GM23338 (cell line): Measurements from ENCODE around the gene SPATA31C2. TPM values are rescaled to one million over a fixed set of nuclear protein-coding genes. Genes with fewer than 3 reads are reported as not detected.

ENCODE experiments used
- ATAC-seq: fragments of 200-7000 bp; cut with Tn5 transposase; 3 replicates; pipeline ENCODE4 v1.9.1; 2020
- DNase-seq: peaks from one replicate; pipeline ENCODE4 v3.0.0-alpha.2; 2015; ENCODE audit warnings: low spot score
- H2AFZ ChIP-seq: fragments of 200-600 bp; sonication (generic); 2 replicates; pipeline ENCODE4 v1.8.0; 2016; ENCODE audit warnings: antibody characterized with exemption, mild to moderate bottlenecking, moderate library complexity
- H3F3A ChIP-seq: fragments of 200-600 bp; sonication (generic); replicated peaks from 2 replicates; pipeline ENCODE4 v1.8.0; 2017; ENCODE audit warnings: antibody characterized with exemption, mixed run types, low read depth
- H3K27ac ChIP-seq: fragments of 200-600 bp; sonication (generic); 2 replicates; pipeline ENCODE4 v1.6.1; 2016; ENCODE audit warnings: low read depth
- H3K27me3 ChIP-seq: fragments of 200-600 bp; sonication (generic); 2 replicates; pipeline ENCODE4 v1.8.0; 2016; ENCODE audit warnings: mild to moderate bottlenecking, mixed run types, moderate library complexity; ENCODE audit not compliant: insufficient read depth
- H3K36me3 ChIP-seq: fragments of 200-600 bp; sonication (generic); 2 replicates; pipeline ENCODE4 v1.8.0; 2016; ENCODE audit warnings: mild to moderate bottlenecking; ENCODE audit not compliant: insufficient read depth
- H3K4me1 ChIP-seq: fragments of 200-600 bp; sonication (generic); 2 replicates; pipeline ENCODE4 v1.8.0; 2016; ENCODE audit warnings: mild to moderate bottlenecking, moderate library complexity; ENCODE audit not compliant: insufficient read depth
- H3K4me2 ChIP-seq: fragments of 200-600 bp; sonication (generic); 2 replicates; pipeline ENCODE4 v1.7.1; 2017; ENCODE audit warnings: mixed run types
- H3K4me3 ChIP-seq: fragments of 200-600 bp; sonication (generic); 2 replicates; pipeline ENCODE4 v1.6.1; 2016; ENCODE audit warnings: mixed run types
- H3K79me2 ChIP-seq: fragments of 200-600 bp; sonication (generic); replicated peaks from 2 replicates; pipeline ENCODE4 v1.8.0; 2017; ENCODE audit warnings: mild to moderate bottlenecking; ENCODE audit not compliant: insufficient read depth
- H3K9me2 ChIP-seq: fragments of 200-600 bp; sonication (generic); 2 replicates; pipeline ENCODE4 v1.8.0; 2017; ENCODE audit not compliant: insufficient read depth
- H4K20me1 ChIP-seq: fragments of 200-600 bp; sonication (generic); replicated peaks from 2 replicates; pipeline ENCODE4 v1.8.0; 2017; ENCODE audit warnings: mild to moderate bottlenecking; ENCODE audit not compliant: insufficient read depth
- H3K27ac Mint-ChIP-seq: 2 replicates; pipeline ENCODE4 v1.8.0; 2020; ENCODE audit warnings: inconsistent platforms, mild to moderate bottlenecking, moderate library complexity, mixed read lengths
- H3K27me3 Mint-ChIP-seq: 3 replicates; pipeline ENCODE4 v1.8.0; 2022; ENCODE audit warnings: low read depth, mild to moderate bottlenecking, moderate library complexity, mixed read lengths, inconsistent platforms; ENCODE audit not compliant: insufficient read depth, poor library complexity
- H3K36me3 Mint-ChIP-seq: 3 replicates; pipeline ENCODE4 v1.8.0; 2021; ENCODE audit warnings: low read depth, mild to moderate bottlenecking, inconsistent platforms, moderate library complexity, mixed read lengths
- H3K4me1 Mint-ChIP-seq: 3 replicates; pipeline ENCODE4 v1.8.0; 2020; ENCODE audit warnings: mild to moderate bottlenecking, inconsistent platforms, mixed read lengths
- H3K4me3 Mint-ChIP-seq: 3 replicates; pipeline ENCODE4 v1.8.0; 2021; ENCODE audit warnings: moderate library complexity, mild to moderate bottlenecking, inconsistent platforms, mixed read lengths
- H3K9me3 Mint-ChIP-seq: 3 replicates; pipeline ENCODE4 v1.8.0; 2020; ENCODE audit warnings: moderate library complexity, mild to moderate bottlenecking, inconsistent platforms, mixed read lengths
- EZH2 ChIP-seq: fragments of 200-600 bp; sonication (generic); IDR thresholded peaks from one replicate; pipeline ENCODE4 v1.8.0; 2017; ENCODE audit warnings: antibody characterized with exemption, mild to moderate bottlenecking, low read depth; ENCODE audit not compliant: unreplicated experiment
- EZH2phosphoT487 ChIP-seq: fragments of 200-600 bp; sonication (generic); IDR thresholded peaks from one replicate; pipeline ENCODE4 v1.8.1; 2018; ENCODE audit warnings: antibody characterized with exemption; ENCODE audit not compliant: unreplicated experiment
- JUNB ChIP-seq: IDR thresholded peaks from one replicate; pipeline ENCODE4 v1.6.1; 2016; ENCODE audit warnings: antibody characterized with exemption; ENCODE audit not compliant: unreplicated experiment
- NANOG ChIP-seq: IDR thresholded peaks from 2 replicates; pipeline ENCODE4 v1.6.1; 2016; ENCODE audit warnings: antibody characterized with exemption, borderline replicate concordance
- POLR2AphosphoS5 ChIP-seq: IDR thresholded peaks from 2 replicates; pipeline ENCODE4 v1.6.1; 2016; ENCODE audit warnings: antibody characterized with exemption, low read depth
- STAT1 ChIP-seq: IDR thresholded peaks from one replicate; pipeline ENCODE4 v1.6.1; 2016; ENCODE audit warnings: antibody characterized with exemption; ENCODE audit not compliant: unreplicated experiment
- ZNF114 ChIP-seq: fragments of 250-450 bp; sonication (Bioruptor Pico); IDR thresholded peaks from 2 replicates; pipeline ENCODE4 v1.5.0; 2020; ENCODE audit warnings: mild to moderate bottlenecking, moderate library complexity
- ZNF331 ChIP-seq: fragments of 250-450 bp; sonication (Bioruptor Pico); IDR thresholded peaks from 2 replicates; pipeline ENCODE4 v1.5.0; 2020; ENCODE audit warnings: low read depth, mild to moderate bottlenecking, moderate library complexity
- polyA plus RNA-seq: library from polyadenylated mRNA; unstranded; fragments of >200 nt; fragmentation: Nextera tagmentation; extraction: Ambion mirVana; gene quantifications from 2 replicates; pipeline ENCODE4 v1.2.1, GENCODE V29; 2016
- total RNA-seq: library from RNA; depleted of rRNA; stranded (reverse); fragments of >200 nt; shearing (Covaris generic); gene quantifications from 2 replicates; pipeline ENCODE4 v1.2.3, GENCODE V29; 2014
- TF ChIP-seq, protein P1 (sequence below), 2 experiments: fragments of 200-600 bp in 1 of 2; sonication (generic) in 1 of 2; conservative IDR thresholded peaks; 2 replicates each; pipeline versions ENCODE4 v1.5.1 to v1.6.1; 2016 to 2017; ENCODE audit warnings: antibody characterized with exemption in 2 of 2, low read depth in 2 of 2, mild to moderate bottlenecking in 2 of 2, moderate library complexity in 1 of 2
- TF ChIP-seq, protein P2 (sequence below): fragments of 250-450 bp; sonication (Bioruptor Pico); IDR thresholded peaks from 2 replicates; pipeline ENCODE4 v1.5.0; 2020; ENCODE audit warnings: mild to moderate bottlenecking, moderate library complexity

SPATA31C2 gene
- total and polyA plus RNA-seq, 2 experiments from 2014 or later: 0.08 to 0.35 TPM

- no peaks in the 10 kb centered on the region for H3K36me3 Mint-ChIP-seq
- H4K20me1 ChIP-seq: no peaks in the 10 kb centered on the region
- H3K27me3 Mint-ChIP-seq: peaks cover 2% of the 10 kb centered on the region
- H3K36me3 ChIP-seq: no peaks in the 10 kb centered on the region
- ATAC-seq (no peak), DNase-seq (no peak)
- no peak overlapping the region for H3K4me3 ChIP-seq
- H3K79me2 ChIP-seq: no peaks in the 10 kb centered on the region
- peaks cover 9% of the 10 kb centered on the region; the same call in 2 of the 3 replicates for H3K4me1 Mint-ChIP-seq
- H3K27ac ChIP-seq: no peak overlapping the region
- H3K27me3 ChIP-seq: no peaks in the 10 kb centered on the region
- H3F3A ChIP-seq: no peaks in the 10 kb centered on the region
- H3K4me2 ChIP-seq: no peak overlapping the region
- no peak overlapping the region for H3K4me3 Mint-ChIP-seq
- no peaks in the 10 kb centered on the region; the same call in 1 of the 2 replicates for H3K9me2 ChIP-seq
- H3K4me1 ChIP-seq: no peaks in the 10 kb centered on the region
- H3K27ac Mint-ChIP-seq: no peak overlapping the region
- H3K9me3 Mint-ChIP-seq: no peaks in the 10 kb centered on the region; the same call in 2 of the 3 replicates
- TF ChIP-seq EZH2 (no peak), STAT1 (no peak), NANOG (no peak), POLR2AphosphoS5 (no peak), JUNB (no peak)
- TF ChIP-seq, protein P1, sequence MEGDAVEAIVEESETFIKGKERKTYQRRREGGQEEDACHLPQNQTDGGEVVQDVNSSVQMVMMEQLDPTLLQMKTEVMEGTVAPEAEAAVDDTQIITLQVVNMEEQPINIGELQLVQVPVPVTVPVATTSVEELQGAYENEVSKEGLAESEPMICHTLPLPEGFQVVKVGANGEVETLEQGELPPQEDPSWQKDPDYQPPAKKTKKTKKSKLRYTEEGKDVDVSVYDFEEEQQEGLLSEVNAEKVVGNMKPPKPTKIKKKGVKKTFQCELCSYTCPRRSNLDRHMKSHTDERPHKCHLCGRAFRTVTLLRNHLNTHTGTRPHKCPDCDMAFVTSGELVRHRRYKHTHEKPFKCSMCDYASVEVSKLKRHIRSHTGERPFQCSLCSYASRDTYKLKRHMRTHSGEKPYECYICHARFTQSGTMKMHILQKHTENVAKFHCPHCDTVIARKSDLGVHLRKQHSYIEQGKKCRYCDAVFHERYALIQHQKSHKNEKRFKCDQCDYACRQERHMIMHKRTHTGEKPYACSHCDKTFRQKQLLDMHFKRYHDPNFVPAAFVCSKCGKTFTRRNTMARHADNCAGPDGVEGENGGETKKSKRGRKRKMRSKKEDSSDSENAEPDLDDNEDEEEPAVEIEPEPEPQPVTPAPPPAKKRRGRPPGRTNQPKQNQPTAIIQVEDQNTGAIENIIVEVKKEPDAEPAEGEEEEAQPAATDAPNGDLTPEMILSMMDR (conservative IDR thresholded peaks at IDR 0.05; ENCODE audit: low read depth in 2 of 2): no peak
- peak overlapping the region; percentile 56; the same call in 1 of the 2 replicates for H2AFZ ChIP-seq
Measured at GRCh38 chr9:88090151-88090581, 48.1 kb downstream of the SPATA31C2 start.

DNA sequence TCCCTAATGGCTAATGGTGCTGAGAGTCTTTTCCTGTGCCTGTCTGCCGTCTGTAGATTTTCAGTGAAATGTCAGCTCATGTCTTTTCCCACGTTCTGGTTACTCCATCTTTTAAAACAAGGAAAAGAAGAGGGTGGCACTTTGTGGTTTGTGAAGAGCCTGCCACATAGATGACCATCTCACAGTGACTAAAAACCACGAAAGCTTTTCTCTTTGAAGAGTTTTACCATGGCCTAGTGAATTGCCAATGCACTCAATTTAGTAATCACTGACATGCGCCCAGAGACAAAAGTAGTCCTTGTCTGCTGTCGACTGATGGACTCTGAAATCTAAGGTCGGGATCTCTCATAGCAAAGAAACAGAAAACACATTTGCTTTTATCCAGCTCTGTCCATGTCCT lies 50.4 kb downstream of the SPATA31C2 start:
- no peak overlapping the region for H3K4me3 ChIP-seq
- H2AFZ ChIP-seq: peak overlapping the region; percentile 59; the same call in 1 of the 2 replicates
- no peaks in the 10 kb centered on the region for H3K9me3 Mint-ChIP-seq
- no peak overlapping the region for H3K4me2 ChIP-seq
- H3K4me3 Mint-ChIP-seq: no peak overlapping the region
- H3K27ac Mint-ChIP-seq: no peak overlapping the region
- H3K27me3 Mint-ChIP-seq: peaks cover 9% of the 10 kb centered on the region
- no peaks in the 10 kb centered on the region for H3F3A ChIP-seq
- no peaks in the 10 kb centered on the region for H3K36me3 Mint-ChIP-seq
- H3K4me1 Mint-ChIP-seq: peaks cover 4% of the 10 kb centered on the region; the same call in 1 of the 3 replicates
- no peaks in the 10 kb centered on the region for H3K79me2 ChIP-seq
- H3K27me3 ChIP-seq: no peaks in the 10 kb centered on the region
- no peak overlapping the region for H3K27ac ChIP-seq
- DNase-seq: no peak
- no peaks in the 10 kb centered on the region for H4K20me1 ChIP-seq
- H3K9me2 ChIP-seq: no peaks in the 10 kb centered on the region; the same call in 1 of the 2 replicates
- H3K4me1 ChIP-seq: no peaks in the 10 kb centered on the region
- ATAC-seq: no peak
- no peaks in the 10 kb centered on the region for H3K36me3 ChIP-seq
- TF ChIP-seq POLR2AphosphoS5: no peak
- TF ChIP-seq ZNF114 (CRISPR knock-in tag): no peak
- TF ChIP-seq, protein P2, sequence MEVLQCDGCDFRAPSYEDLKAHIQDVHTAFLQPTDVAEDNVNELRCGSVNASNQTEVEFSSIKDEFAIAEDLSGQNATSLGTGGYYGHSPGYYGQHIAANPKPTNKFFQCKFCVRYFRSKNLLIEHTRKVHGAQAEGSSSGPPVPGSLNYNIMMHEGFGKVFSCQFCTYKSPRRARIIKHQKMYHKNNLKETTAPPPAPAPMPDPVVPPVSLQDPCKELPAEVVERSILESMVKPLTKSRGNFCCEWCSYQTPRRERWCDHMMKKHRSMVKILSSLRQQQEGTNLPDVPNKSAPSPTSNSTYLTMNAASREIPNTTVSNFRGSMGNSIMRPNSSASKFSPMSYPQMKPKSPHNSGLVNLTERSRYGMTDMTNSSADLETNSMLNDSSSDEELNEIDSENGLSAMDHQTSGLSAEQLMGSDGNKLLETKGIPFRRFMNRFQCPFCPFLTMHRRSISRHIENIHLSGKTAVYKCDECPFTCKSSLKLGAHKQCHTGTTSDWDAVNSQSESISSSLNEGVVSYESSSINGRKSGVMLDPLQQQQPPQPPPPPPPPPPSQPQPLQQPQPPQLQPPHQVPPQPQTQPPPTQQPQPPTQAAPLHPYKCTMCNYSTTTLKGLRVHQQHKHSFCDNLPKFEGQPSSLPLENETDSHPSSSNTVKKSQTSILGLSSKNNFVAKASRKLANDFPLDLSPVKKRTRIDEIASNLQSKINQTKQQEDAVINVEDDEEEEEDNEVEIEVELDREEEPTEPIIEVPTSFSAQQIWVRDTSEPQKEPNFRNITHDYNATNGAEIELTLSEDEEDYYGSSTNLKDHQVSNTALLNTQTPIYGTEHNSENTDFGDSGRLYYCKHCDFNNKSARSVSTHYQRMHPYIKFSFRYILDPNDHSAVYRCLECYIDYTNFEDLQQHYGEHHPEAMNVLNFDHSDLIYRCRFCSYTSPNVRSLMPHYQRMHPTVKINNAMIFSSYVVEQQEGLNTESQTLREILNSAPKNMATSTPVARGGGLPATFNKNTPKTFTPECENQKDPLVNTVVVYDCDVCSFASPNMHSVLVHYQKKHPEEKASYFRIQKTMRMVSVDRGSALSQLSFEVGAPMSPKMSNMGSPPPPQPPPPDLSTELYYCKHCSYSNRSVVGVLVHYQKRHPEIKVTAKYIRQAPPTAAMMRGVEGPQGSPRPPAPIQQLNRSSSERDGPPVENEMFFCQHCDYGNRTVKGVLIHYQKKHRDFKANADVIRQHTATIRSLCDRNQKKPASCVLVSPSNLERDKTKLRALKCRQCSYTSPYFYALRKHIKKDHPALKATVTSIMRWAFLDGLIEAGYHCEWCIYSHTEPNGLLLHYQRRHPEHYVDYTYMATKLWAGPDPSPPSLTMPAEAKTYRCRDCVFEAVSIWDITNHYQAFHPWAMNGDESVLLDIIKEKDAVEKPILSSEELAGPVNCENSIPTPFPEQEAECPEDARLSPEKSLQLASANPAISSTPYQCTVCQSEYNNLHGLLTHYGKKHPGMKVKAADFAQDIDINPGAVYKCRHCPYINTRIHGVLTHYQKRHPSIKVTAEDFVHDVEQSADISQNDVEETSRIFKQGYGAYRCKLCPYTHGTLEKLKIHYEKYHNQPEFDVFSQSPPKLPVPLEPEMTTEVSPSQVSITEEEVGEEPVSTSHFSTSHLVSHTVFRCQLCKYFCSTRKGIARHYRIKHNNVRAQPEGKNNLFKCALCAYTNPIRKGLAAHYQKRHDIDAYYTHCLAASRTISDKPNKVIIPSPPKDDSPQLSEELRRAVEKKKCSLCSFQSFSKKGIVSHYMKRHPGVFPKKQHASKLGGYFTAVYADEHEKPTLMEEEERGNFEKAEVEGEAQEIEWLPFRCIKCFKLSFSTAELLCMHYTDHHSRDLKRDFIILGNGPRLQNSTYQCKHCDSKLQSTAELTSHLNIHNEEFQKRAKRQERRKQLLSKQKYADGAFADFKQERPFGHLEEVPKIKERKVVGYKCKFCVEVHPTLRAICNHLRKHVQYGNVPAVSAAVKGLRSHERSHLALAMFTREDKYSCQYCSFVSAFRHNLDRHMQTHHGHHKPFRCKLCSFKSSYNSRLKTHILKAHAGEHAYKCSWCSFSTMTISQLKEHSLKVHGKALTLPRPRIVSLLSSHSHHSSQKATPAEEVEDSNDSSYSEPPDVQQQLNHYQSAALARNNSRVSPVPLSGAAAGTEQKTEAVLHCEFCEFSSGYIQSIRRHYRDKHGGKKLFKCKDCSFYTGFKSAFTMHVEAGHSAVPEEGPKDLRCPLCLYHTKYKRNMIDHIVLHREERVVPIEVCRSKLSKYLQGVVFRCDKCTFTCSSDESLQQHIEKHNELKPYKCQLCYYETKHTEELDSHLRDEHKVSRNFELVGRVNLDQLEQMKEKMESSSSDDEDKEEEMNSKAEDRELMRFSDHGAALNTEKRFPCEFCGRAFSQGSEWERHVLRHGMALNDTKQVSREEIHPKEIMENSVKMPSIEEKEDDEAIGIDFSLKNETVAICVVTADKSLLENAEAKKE (CRISPR knock-in tag): no peak
- TF ChIP-seq EZH2phosphoT487: no peak
- TF ChIP-seq EZH2: no peak
- no peak for TF ChIP-seq JUNB
- no peak for TF ChIP-seq STAT1
- no peak for TF ChIP-seq ZNF331
- TF ChIP-seq NANOG: no peak
- TF ChIP-seq, protein P1 (conservative IDR thresholded peaks at IDR 0.05; ENCODE audit: low read depth in 2 of 2): no peak
